ENCODE measurements around the gene DIS3L2. TPM values are rescaled to one million over a fixed set of nuclear protein-coding genes. Genes with fewer than 3 reads are reported as not detected.

Gene DIS3L2
- total RNA-seq, 1 donor from 2014 or later: 34.3 TPM

DNA sequence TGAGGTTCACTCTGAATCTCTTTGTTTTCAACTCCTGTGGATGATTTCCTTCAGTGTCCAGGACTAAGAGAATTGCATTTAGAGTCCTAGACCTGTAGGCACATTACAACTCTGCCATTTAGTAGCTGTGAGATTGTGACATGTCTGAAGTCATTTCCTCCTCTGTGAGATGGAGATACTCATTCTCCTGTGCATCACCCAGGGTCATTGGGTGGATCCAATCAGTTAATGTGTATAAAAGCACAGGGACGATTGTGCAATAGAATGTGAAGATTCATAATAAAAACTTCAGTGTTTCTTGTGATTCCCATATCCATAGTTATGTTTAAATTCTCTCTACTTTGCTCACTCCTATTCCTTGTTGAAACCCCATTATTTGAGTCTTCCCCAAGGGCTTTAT is 113.6 kb downstream of the DIS3L2 start:
- no peaks in the 10 kb centered on the region for H3K27me3 Mint-ChIP-seq (ENCODE audit: unreplicated experiment)
- peaks cover 7% of the 10 kb centered on the region for H3K4me1 Mint-ChIP-seq (ENCODE audit: unreplicated experiment)
- H3K9me3 Mint-ChIP-seq (ENCODE audit: unreplicated experiment): no peaks in the 10 kb centered on the region
- DNase-seq (ENCODE audit: extremely low spot score, unreplicated experiment): no peak
- H3K27ac Mint-ChIP-seq (ENCODE audit: unreplicated experiment): no peak overlapping the region
- TF ChIP-seq, protein P1, sequence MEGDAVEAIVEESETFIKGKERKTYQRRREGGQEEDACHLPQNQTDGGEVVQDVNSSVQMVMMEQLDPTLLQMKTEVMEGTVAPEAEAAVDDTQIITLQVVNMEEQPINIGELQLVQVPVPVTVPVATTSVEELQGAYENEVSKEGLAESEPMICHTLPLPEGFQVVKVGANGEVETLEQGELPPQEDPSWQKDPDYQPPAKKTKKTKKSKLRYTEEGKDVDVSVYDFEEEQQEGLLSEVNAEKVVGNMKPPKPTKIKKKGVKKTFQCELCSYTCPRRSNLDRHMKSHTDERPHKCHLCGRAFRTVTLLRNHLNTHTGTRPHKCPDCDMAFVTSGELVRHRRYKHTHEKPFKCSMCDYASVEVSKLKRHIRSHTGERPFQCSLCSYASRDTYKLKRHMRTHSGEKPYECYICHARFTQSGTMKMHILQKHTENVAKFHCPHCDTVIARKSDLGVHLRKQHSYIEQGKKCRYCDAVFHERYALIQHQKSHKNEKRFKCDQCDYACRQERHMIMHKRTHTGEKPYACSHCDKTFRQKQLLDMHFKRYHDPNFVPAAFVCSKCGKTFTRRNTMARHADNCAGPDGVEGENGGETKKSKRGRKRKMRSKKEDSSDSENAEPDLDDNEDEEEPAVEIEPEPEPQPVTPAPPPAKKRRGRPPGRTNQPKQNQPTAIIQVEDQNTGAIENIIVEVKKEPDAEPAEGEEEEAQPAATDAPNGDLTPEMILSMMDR (IDR thresholded peaks at IDR 0.05): no peak
- H3K4me3 Mint-ChIP-seq (ENCODE audit: unreplicated experiment): no peak overlapping the region
- H3K36me3 Mint-ChIP-seq (ENCODE audit: unreplicated experiment): no peaks in the 10 kb centered on the region

DNA sequence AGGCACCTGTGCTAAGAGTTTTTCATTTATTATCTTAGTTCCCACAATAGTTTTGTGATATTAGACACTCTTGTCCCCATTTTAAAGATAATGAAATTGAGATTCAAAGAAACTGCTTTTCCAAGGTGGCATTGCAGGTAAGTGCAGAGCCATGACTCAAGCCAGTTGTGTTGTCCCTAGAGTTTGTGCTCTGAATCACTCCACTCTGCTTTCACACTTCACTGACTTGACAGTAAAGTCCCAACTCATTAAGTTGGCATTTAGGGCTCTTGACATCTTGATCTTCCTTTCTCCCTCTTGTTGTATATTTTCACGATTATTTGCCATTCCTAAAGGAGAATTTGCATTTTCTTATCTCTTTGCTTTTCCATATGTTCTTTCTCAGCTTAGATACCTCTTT is 114.3 kb downstream of the DIS3L2 start:
- peaks cover 7% of the 10 kb centered on the region for H3K4me1 Mint-ChIP-seq (ENCODE audit: unreplicated experiment)
- DNase-seq (ENCODE audit: extremely low spot score, unreplicated experiment): no peak

DNA sequence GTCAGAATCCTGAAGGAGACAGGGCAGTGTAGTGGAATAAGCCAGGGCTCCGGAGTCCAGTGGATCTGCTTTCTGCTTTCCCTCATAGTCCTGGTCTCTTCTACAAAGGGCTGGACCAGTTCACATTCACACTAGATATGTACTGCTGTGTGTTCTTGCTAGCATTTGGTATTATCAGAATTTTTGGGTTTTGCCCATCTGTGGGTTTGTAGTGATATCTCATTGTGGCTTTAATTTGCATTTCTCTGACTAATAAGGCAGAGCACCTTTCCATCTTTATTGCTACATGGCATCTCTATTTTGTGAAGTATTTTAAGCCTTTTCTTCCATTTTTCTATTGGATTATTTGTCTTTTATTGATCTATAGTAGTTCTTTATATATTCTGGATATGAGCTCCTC is 114.8 kb downstream of the DIS3L2 start:
- no peak for DNase-seq (ENCODE audit: extremely low spot score, unreplicated experiment)
- H3K27me3 Mint-ChIP-seq (ENCODE audit: unreplicated experiment): no peaks in the 10 kb centered on the region
- H3K4me1 Mint-ChIP-seq (ENCODE audit: unreplicated experiment): peaks cover 7% of the 10 kb centered on the region
- H3K36me3 Mint-ChIP-seq (ENCODE audit: unreplicated experiment): no peaks in the 10 kb centered on the region
- H3K27ac Mint-ChIP-seq (ENCODE audit: unreplicated experiment): no peak overlapping the region
- TF ChIP-seq, protein P1 (IDR thresholded peaks at IDR 0.05): no peak
- no peaks in the 10 kb centered on the region for H3K9me3 Mint-ChIP-seq (ENCODE audit: unreplicated experiment)
- no peak overlapping the region for H3K4me3 Mint-ChIP-seq (ENCODE audit: unreplicated experiment)

More for the DNA sequence above, 114.3 kb downstream of the DIS3L2 start:
- H3K4me3 Mint-ChIP-seq (ENCODE audit: unreplicated experiment): no peak overlapping the region
- TF ChIP-seq, protein P1 (IDR thresholded peaks at IDR 0.05): no peak
- no peak overlapping the region for H3K27ac Mint-ChIP-seq (ENCODE audit: unreplicated experiment)
- H3K27me3 Mint-ChIP-seq (ENCODE audit: unreplicated experiment): no peaks in the 10 kb centered on the region
- no peaks in the 10 kb centered on the region for H3K36me3 Mint-ChIP-seq (ENCODE audit: unreplicated experiment)
- no peaks in the 10 kb centered on the region for H3K9me3 Mint-ChIP-seq (ENCODE audit: unreplicated experiment)

DNA sequence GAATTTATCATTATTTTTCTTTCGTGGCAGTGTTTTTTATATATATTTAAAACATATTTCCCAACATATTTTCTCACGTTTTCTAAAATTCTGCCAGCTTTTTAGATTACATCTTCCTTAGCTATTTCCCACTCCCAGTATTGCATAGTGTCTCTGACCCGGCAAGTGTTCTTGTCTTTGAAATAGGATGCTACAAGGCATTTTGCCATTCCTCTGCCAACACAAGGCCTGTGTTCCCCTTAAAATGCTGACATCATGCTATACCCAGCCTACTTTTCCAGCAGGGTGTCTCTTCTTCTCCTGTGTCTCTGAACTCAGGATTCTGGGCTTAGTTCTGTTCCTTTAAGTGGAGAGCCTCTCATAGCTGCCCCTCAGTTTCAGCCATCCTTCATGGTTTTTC is 115.2 kb downstream of the DIS3L2 start:
- Mint-ChIP-seq H3K27ac (ENCODE audit: unreplicated experiment) (no peak overlapping the region), H3K27me3 (ENCODE audit: unreplicated experiment) (no peaks in the 10 kb centered on the region), H3K9me3 (ENCODE audit: unreplicated experiment) (no peaks in the 10 kb centered on the region), H3K36me3 (ENCODE audit: unreplicated experiment) (no peaks in the 10 kb centered on the region), H3K4me1 (ENCODE audit: unreplicated experiment) (peaks cover 7% of the 10 kb centered on the region), H3K4me3 (ENCODE audit: unreplicated experiment) (no peak overlapping the region)
- no peak for DNase-seq (ENCODE audit: extremely low spot score, unreplicated experiment)
- TF ChIP-seq, protein P1 (IDR thresholded peaks at IDR 0.05): no peak

DNA sequence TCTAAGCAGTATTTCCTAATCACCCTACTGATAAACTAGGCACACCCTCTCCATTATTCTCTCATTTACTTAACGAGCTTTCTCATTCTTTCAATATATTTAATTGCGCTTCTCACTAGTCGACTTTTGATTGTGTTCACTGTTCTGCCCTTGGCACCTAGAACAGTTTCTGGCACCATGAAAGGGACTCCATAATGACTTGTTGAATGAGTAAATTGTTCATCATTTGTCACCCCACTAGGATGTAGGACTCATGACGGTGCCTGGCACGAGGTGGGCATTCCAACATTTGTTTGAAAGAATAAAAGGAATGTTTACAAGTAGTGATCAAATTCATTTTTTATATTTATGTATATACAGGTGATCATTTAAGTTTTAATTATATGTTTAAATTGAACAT is 123.7 kb downstream of the DIS3L2 start:
- Mint-ChIP-seq H3K9me3 (ENCODE audit: unreplicated experiment) (peaks cover 6% of the 10 kb centered on the region), H3K36me3 (ENCODE audit: unreplicated experiment) (peaks cover 12% of the 10 kb centered on the region), H3K4me3 (ENCODE audit: unreplicated experiment) (no peak overlapping the region), H3K27ac (ENCODE audit: unreplicated experiment) (no peak overlapping the region), H3K27me3 (ENCODE audit: unreplicated experiment) (no peaks in the 10 kb centered on the region), H3K4me1 (ENCODE audit: unreplicated experiment) (peaks cover 6% of the 10 kb centered on the region)
- TF ChIP-seq, protein P1 (IDR thresholded peaks at IDR 0.05): no peak
- no peak for DNase-seq (ENCODE audit: extremely low spot score, unreplicated experiment)
